SU-DHL-6 (cell line): ENCODE measurements around the gene VCAN.

Experiments used
- H2AFZ ChIP-seq: fragments of 200-600 bp; sonication (generic); 2 replicates; pipeline ENCODE4 v1.6.1; 2014; ENCODE audit warnings: low read depth, mild to moderate bottlenecking, moderate library complexity, mixed read lengths, antibody characterized with exemption, low read length; ENCODE audit not compliant: severe bottlenecking
- H3F3A ChIP-seq: fragments of 200-600 bp; shearing (Covaris generic); 2 replicates; pipeline ENCODE4 v1.6.0; 2016; ENCODE audit warnings: antibody characterized with exemption, mild to moderate bottlenecking; ENCODE audit not compliant: insufficient read depth
- H3K27ac ChIP-seq: fragments of 200-600 bp; sonication (generic); 2 replicates; pipeline ENCODE4 v1.5.1; 2016; ENCODE audit warnings: low read depth, mild to moderate bottlenecking, low read length, moderate library complexity, mixed read lengths
- H3K27me3 ChIP-seq: fragments of 200-600 bp; sonication (generic), shearing (Covaris generic); 2 replicates; pipeline ENCODE4 v1.6.0; 2014; ENCODE audit warnings: mild to moderate bottlenecking, low read length
- H3K36me3 ChIP-seq: fragments of 200-600 bp; sonication (generic); 2 replicates; pipeline ENCODE4 v1.6.1; 2014; ENCODE audit warnings: mild to moderate bottlenecking, low read length, mixed read lengths
- H3K4me2 ChIP-seq: fragments of 300-600, 200-600 bp; shearing (Covaris generic), sonication (generic); 2 replicates; pipeline ENCODE4 v1.6.0; 2014; ENCODE audit warnings: low read length, low read depth, mild to moderate bottlenecking; ENCODE audit not compliant: poor library complexity, severe bottlenecking
- H3K4me3 ChIP-seq: fragments of 200-600 bp; sonication (generic); 2 replicates; pipeline ENCODE4 v1.5.1; 2014; ENCODE audit warnings: antibody characterized with exemption, low read length, mild to moderate bottlenecking, mixed read lengths; ENCODE audit not compliant: insufficient read depth, poor library complexity, severe bottlenecking
- H3K79me2 ChIP-seq: fragments of 200-600 bp; sonication (generic); 2 replicates; pipeline ENCODE4 v1.6.1; 2014; ENCODE audit warnings: mild to moderate bottlenecking, low read length, moderate library complexity; ENCODE audit not compliant: insufficient read depth
- H3K9ac ChIP-seq: fragments of 200-600 bp; sonication (generic); 2 replicates; pipeline ENCODE4 v1.7.0; 2014; ENCODE audit warnings: mild to moderate bottlenecking, low read length
- H3K9me2 ChIP-seq: fragments of 200-600 bp; sonication (generic); replicated peaks from 2 replicates; pipeline ENCODE4 v1.6.1; 2014; ENCODE audit warnings: low read length; ENCODE audit not compliant: insufficient read depth
- H3K9me3 ChIP-seq: fragments of 200-600 bp; sonication (generic); 2 replicates; pipeline ENCODE4 v1.6.1; 2014; ENCODE audit warnings: low read length, mixed read lengths; ENCODE audit not compliant: insufficient read depth
- H4K20me1 ChIP-seq: fragments of 200-600 bp; sonication (generic); 2 replicates; pipeline ENCODE4 v1.6.1; 2014; ENCODE audit warnings: low read depth, mild to moderate bottlenecking, antibody characterized with exemption, low read length, moderate library complexity, mixed read lengths
- EZH2phosphoT487 ChIP-seq: fragments of 200-600 bp; sonication (generic), shearing (Covaris generic); conservative IDR thresholded peaks from 2 replicates; pipeline ENCODE4 v1.6.1; 2018; ENCODE audit warnings: mild to moderate bottlenecking, antibody characterized with exemption, low read length, moderate library complexity, mixed read lengths
- TF ChIP-seq, protein P1 (sequence below): fragments of 200-600 bp; sonication (generic); IDR thresholded peaks from one replicate; pipeline ENCODE4 v1.5.1; 2017; ENCODE audit warnings: antibody characterized with exemption, mild to moderate bottlenecking, low read length, moderate library complexity; ENCODE audit not compliant: insufficient read depth, poor library complexity, severe bottlenecking

The VCAN gene

DNA sequence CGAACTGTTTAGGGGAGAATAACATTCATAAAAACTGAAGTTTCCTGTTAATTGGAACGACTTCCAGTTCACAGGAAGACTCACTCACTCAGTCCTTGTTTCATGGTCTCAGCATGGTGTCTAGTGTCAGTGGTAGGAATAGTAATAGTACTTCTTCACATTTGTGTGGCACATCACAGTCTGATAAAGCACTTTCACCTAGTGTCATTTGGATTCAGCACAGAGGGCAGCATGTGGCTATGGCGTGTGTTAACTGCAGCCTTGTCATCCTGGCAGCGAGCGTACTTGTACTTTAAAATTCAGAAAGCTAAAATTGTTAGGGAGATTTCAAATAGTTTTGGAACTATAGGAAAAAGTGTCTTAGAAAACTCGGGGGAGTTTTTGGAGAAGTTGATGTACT, 72.4 kb downstream of the VCAN start:
- TF ChIP-seq, protein P1, sequence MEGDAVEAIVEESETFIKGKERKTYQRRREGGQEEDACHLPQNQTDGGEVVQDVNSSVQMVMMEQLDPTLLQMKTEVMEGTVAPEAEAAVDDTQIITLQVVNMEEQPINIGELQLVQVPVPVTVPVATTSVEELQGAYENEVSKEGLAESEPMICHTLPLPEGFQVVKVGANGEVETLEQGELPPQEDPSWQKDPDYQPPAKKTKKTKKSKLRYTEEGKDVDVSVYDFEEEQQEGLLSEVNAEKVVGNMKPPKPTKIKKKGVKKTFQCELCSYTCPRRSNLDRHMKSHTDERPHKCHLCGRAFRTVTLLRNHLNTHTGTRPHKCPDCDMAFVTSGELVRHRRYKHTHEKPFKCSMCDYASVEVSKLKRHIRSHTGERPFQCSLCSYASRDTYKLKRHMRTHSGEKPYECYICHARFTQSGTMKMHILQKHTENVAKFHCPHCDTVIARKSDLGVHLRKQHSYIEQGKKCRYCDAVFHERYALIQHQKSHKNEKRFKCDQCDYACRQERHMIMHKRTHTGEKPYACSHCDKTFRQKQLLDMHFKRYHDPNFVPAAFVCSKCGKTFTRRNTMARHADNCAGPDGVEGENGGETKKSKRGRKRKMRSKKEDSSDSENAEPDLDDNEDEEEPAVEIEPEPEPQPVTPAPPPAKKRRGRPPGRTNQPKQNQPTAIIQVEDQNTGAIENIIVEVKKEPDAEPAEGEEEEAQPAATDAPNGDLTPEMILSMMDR = no peak
- no peak for TF ChIP-seq EZH2phosphoT487
- Histone ChIP-seq H3K27me3 (no peaks in the 10 kb centered on the region), H3K9me2 (no peaks in the 10 kb centered on the region), H3K4me3 (no peak overlapping the region), H3K9me3 (no peaks in the 10 kb centered on the region), H3K36me3 (no peaks in the 10 kb centered on the region), H3F3A (no peaks in the 10 kb centered on the region), H3K4me2 (no peak overlapping the region), H2AFZ (no peak overlapping the region), H3K27ac (no peak overlapping the region), H4K20me1 (no peaks in the 10 kb centered on the region), H3K9ac (no peak overlapping the region), H3K79me2 (no peaks in the 10 kb centered on the region)

DNA sequence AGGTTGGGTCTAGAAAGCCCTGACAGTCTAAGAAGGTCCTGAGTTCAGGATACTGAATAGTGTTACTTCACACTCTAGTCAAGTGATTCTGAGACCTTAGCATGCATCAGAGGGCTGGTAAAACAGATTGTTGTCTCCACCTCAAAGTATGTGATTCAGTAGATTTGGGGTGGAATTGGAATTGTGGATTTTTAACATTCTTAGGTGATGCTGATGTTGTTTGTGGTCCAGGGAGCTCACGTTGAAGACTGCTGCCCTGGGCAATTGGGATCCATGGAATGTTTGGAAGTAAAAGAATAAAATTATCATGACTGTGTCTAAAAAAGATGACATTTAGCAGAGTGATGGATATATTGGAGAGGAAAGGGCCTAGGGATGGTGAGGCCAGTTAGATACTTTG, 75.6 kb downstream of the VCAN start:
- Histone ChIP-seq H2AFZ (no peak overlapping the region), H3K36me3 (no peaks in the 10 kb centered on the region), H4K20me1 (no peaks in the 10 kb centered on the region), H3K4me3 (no peak overlapping the region), H3F3A (no peaks in the 10 kb centered on the region), H3K79me2 (no peaks in the 10 kb centered on the region), H3K9me2 (no peaks in the 10 kb centered on the region), H3K4me2 (no peak overlapping the region), H3K27me3 (no peaks in the 10 kb centered on the region), H3K9ac (no peak overlapping the region), H3K27ac (no peak overlapping the region), H3K9me3 (no peaks in the 10 kb centered on the region)
- TF ChIP-seq, protein P1 = no peak
- no peak for TF ChIP-seq EZH2phosphoT487

DNA sequence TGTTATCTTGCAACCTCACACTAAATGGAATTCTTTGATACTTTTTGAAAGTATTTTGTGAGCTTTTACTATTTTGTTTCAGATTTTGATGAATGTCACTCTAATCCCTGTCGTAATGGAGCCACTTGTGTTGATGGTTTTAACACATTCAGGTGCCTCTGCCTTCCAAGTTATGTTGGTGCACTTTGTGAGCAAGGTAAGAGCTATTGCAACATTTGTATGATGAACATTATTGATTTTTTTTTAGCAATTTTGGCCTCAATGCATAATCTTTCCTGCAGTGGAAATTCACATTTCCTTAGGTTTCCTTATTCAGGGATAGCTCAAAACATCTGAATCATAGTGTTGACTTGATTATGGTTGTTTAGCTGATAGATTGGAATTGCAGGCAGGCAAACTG, 76.3 kb downstream of the VCAN start:
- Histone ChIP-seq H3K9ac (no peak overlapping the region), H3K79me2 (no peaks in the 10 kb centered on the region), H3K9me2 (no peaks in the 10 kb centered on the region), H3K4me3 (no peak overlapping the region), H2AFZ (no peak overlapping the region), H3K36me3 (no peaks in the 10 kb centered on the region), H3K4me2 (no peak overlapping the region), H3K9me3 (no peaks in the 10 kb centered on the region), H4K20me1 (no peaks in the 10 kb centered on the region), H3F3A (no peaks in the 10 kb centered on the region), H3K27me3 (no peaks in the 10 kb centered on the region), H3K27ac (no peak overlapping the region)
- no peak for TF ChIP-seq EZH2phosphoT487
- TF ChIP-seq, protein P1 = no peak
